SU-DHL-6 (cell line): Measurements from ENCODE around the gene SLC39A1.
A peak's percentile ranks its signal among the peaks of the same experiment; 100 is the strongest.
"Not testable (repeated sequence)": the region's sequence is repeated elsewhere in the genome, so short reads cannot be mapped to it uniquely, and the experiment has no call there.

Experiments used
- H2AFZ ChIP-seq: fragments of 200-600 bp; sonication (generic); 2 replicates; pipeline ENCODE4 v1.6.1; 2014; ENCODE audit warnings: low read depth, mild to moderate bottlenecking, moderate library complexity, mixed read lengths, antibody characterized with exemption, low read length; ENCODE audit not compliant: severe bottlenecking
- H3F3A ChIP-seq: fragments of 200-600 bp; shearing (Covaris generic); 2 replicates; pipeline ENCODE4 v1.6.0; 2016; ENCODE audit warnings: antibody characterized with exemption, mild to moderate bottlenecking; ENCODE audit not compliant: insufficient read depth
- H3K27ac ChIP-seq: fragments of 200-600 bp; sonication (generic); 2 replicates; pipeline ENCODE4 v1.5.1; 2016; ENCODE audit warnings: low read depth, mild to moderate bottlenecking, low read length, moderate library complexity, mixed read lengths
- H3K27me3 ChIP-seq: fragments of 200-600 bp; sonication (generic), shearing (Covaris generic); 2 replicates; pipeline ENCODE4 v1.6.0; 2014; ENCODE audit warnings: mild to moderate bottlenecking, low read length
- H3K36me3 ChIP-seq: fragments of 200-600 bp; sonication (generic); 2 replicates; pipeline ENCODE4 v1.6.1; 2014; ENCODE audit warnings: mild to moderate bottlenecking, low read length, mixed read lengths
- H3K4me2 ChIP-seq: fragments of 300-600, 200-600 bp; shearing (Covaris generic), sonication (generic); 2 replicates; pipeline ENCODE4 v1.6.0; 2014; ENCODE audit warnings: low read length, low read depth, mild to moderate bottlenecking; ENCODE audit not compliant: poor library complexity, severe bottlenecking
- H3K4me3 ChIP-seq: fragments of 200-600 bp; sonication (generic); 2 replicates; pipeline ENCODE4 v1.5.1; 2014; ENCODE audit warnings: antibody characterized with exemption, low read length, mild to moderate bottlenecking, mixed read lengths; ENCODE audit not compliant: insufficient read depth, poor library complexity, severe bottlenecking
- H3K79me2 ChIP-seq: fragments of 200-600 bp; sonication (generic); 2 replicates; pipeline ENCODE4 v1.6.1; 2014; ENCODE audit warnings: mild to moderate bottlenecking, low read length, moderate library complexity; ENCODE audit not compliant: insufficient read depth
- H3K9ac ChIP-seq: fragments of 200-600 bp; sonication (generic); 2 replicates; pipeline ENCODE4 v1.7.0; 2014; ENCODE audit warnings: mild to moderate bottlenecking, low read length
- H3K9me2 ChIP-seq: fragments of 200-600 bp; sonication (generic); replicated peaks from 2 replicates; pipeline ENCODE4 v1.6.1; 2014; ENCODE audit warnings: low read length; ENCODE audit not compliant: insufficient read depth
- H3K9me3 ChIP-seq: fragments of 200-600 bp; sonication (generic); 2 replicates; pipeline ENCODE4 v1.6.1; 2014; ENCODE audit warnings: low read length, mixed read lengths; ENCODE audit not compliant: insufficient read depth
- H4K20me1 ChIP-seq: fragments of 200-600 bp; sonication (generic); 2 replicates; pipeline ENCODE4 v1.6.1; 2014; ENCODE audit warnings: low read depth, mild to moderate bottlenecking, antibody characterized with exemption, low read length, moderate library complexity, mixed read lengths
- EZH2phosphoT487 ChIP-seq: fragments of 200-600 bp; sonication (generic), shearing (Covaris generic); conservative IDR thresholded peaks from 2 replicates; pipeline ENCODE4 v1.6.1; 2018; ENCODE audit warnings: mild to moderate bottlenecking, antibody characterized with exemption, low read length, moderate library complexity, mixed read lengths
- TF ChIP-seq, protein P1 (sequence below): fragments of 200-600 bp; sonication (generic); IDR thresholded peaks from one replicate; pipeline ENCODE4 v1.5.1; 2017; ENCODE audit warnings: antibody characterized with exemption, mild to moderate bottlenecking, low read length, moderate library complexity; ENCODE audit not compliant: insufficient read depth, poor library complexity, severe bottlenecking

Gene SLC39A1

GRCh38 chr1:153984123-153984894, 21.0 kb upstream of the SLC39A1 start:
- no peaks in the 10 kb centered on the region for H3K27me3 ChIP-seq
- no peak overlapping the region for H3K4me3 ChIP-seq
- H3K9me2 ChIP-seq = no peaks in the 10 kb centered on the region
- H3K9me3 ChIP-seq = no peaks in the 10 kb centered on the region
- no peak overlapping the region for H3K4me2 ChIP-seq
- no peak for TF ChIP-seq EZH2phosphoT487
- TF ChIP-seq, protein P1, sequence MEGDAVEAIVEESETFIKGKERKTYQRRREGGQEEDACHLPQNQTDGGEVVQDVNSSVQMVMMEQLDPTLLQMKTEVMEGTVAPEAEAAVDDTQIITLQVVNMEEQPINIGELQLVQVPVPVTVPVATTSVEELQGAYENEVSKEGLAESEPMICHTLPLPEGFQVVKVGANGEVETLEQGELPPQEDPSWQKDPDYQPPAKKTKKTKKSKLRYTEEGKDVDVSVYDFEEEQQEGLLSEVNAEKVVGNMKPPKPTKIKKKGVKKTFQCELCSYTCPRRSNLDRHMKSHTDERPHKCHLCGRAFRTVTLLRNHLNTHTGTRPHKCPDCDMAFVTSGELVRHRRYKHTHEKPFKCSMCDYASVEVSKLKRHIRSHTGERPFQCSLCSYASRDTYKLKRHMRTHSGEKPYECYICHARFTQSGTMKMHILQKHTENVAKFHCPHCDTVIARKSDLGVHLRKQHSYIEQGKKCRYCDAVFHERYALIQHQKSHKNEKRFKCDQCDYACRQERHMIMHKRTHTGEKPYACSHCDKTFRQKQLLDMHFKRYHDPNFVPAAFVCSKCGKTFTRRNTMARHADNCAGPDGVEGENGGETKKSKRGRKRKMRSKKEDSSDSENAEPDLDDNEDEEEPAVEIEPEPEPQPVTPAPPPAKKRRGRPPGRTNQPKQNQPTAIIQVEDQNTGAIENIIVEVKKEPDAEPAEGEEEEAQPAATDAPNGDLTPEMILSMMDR = no peak
- no peak overlapping the region for H3K9ac ChIP-seq
- no peak overlapping the region for H2AFZ ChIP-seq
- no peaks in the 10 kb centered on the region for H3K36me3 ChIP-seq
- H4K20me1 ChIP-seq = no peaks in the 10 kb centered on the region
- no peaks in the 10 kb centered on the region for H3K79me2 ChIP-seq
- H3K27ac ChIP-seq = no peak overlapping the region
- H3F3A ChIP-seq = 0 out of 2 replicates have a peak, but pooled peaks cover 4% of the 10 kb centered on the region

- not testable (repeated sequence) for H3K4me2 ChIP-seq, H3F3A ChIP-seq, H4K20me1 ChIP-seq, H3K9me2 ChIP-seq, H3K27ac ChIP-seq, H3K36me3 ChIP-seq, H3K4me3 ChIP-seq, H3K9ac ChIP-seq, H3K9me3 ChIP-seq, H2AFZ ChIP-seq, H3K27me3 ChIP-seq, H3K79me2 ChIP-seq
Measured at GRCh38 chr1:153981735-153982134, 18.4 kb upstream of the SLC39A1 start.

DNA sequence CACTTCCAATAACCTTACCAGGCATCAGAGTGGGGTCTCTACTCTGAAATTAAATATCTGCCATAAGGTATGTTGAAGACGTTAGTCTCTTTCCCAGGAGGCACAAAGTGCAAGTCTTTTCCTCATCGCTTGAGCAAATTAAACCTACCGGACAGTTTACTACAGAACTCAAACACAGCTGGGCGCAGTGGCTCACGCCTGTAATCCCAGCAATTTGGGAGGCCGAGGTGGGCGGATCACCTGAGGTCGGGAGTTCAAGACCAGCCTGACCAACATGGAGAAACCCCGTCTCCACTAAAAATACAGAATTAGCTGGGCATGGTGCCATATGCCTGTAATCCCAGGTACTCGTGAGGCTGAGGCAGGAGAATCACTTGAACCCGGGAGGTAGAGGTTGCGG, 15.8 kb upstream of the SLC39A1 start:
- not testable (repeated sequence) for H4K20me1 ChIP-seq, H3K36me3 ChIP-seq, H2AFZ ChIP-seq, H3K9me2 ChIP-seq, H3K4me3 ChIP-seq, H3K9me3 ChIP-seq, H3K27me3 ChIP-seq, H3K27ac ChIP-seq, H3F3A ChIP-seq
- peak overlapping the region; percentile 92 for H3K4me2 ChIP-seq
- peak overlapping the region; percentile 93; the same call in 1 of the 2 replicates for H3K9ac ChIP-seq
- H3K79me2 ChIP-seq = peaks cover 21% of the 10 kb centered on the region

GRCh38 chr1:153978274-153978909, 15.1 kb upstream of the SLC39A1 start:
- Histone ChIP-seq H3K79me2 (peaks cover 21% of the 10 kb centered on the region), H3K4me2 (peak overlapping the region; percentile 92), H3K9me3 (no peaks in the 10 kb centered on the region), H3K36me3 (no peaks in the 10 kb centered on the region; the same call in 1 of the 2 replicates), H3K27ac (peak overlapping the region; percentile 68; the same call in 1 of the 2 replicates), H2AFZ (peak overlapping the region; percentile 97), H3K9ac (peak overlapping the region; percentile 93), H4K20me1 (no peaks in the 10 kb centered on the region), H3K27me3 (no peaks in the 10 kb centered on the region), H3F3A (0 out of 2 replicates have a peak, but pooled peaks cover 6% of the 10 kb centered on the region), H3K4me3 (peak overlapping the region; percentile 92), H3K9me2 (no peaks in the 10 kb centered on the region)
- TF ChIP-seq, protein P1 = no peak
- no peak for TF ChIP-seq EZH2phosphoT487
